ENCODE results near the gene WNT5B. TPM values are rescaled to one million over a fixed set of nuclear protein-coding genes. Genes with fewer than 3 reads are reported as not detected.
"Not testable (repeated sequence)": the region's sequence is repeated elsewhere in the genome, so short reads cannot be mapped to it uniquely, and the experiment has no call there.

Gene WNT5B
- total RNA-seq, 2 donors from 2014 or later = 2.3 to 3.1 TPM

GRCh38 chr12:1690578-1691122, 61.6 kb downstream of the WNT5B start, which contains the start of gene ADIPOR2:
TSS of gene ADIPOR2 (plus strand) at chr12:1691070. CDS start at chr12:1754344, 63,274 bp downstream.
- TF ChIP-seq CTCF (IDR thresholded peaks at IDR 0.05) = no peak
- DNase-seq (ENCODE audit: low spot score) (peak; percentile 85), ATAC-seq (ENCODE audit: insufficient number of reproducible peaks, low FRiP score, low read depth) (peak; percentile 94)
- Histone ChIP-seq H3K36me3 (no peaks in the 10 kb centered on the region), H3K9me3 (no peaks in the 10 kb centered on the region), H3K4me1 (ENCODE audit: control insufficient read depth in 1 of 2, low read depth in 2 of 2) (peaks cover 12 to 35% of the 10 kb centered on the region in 2 donors), H3K27me3 (replicated peaks; ENCODE audit: insufficient read depth) (no peaks in the 10 kb centered on the region), H3K4me3 (peak within 1 kb of the TSS; percentile 91), H3K27ac (peak within 1 kb of the TSS; percentile 80 to 91)

GRCh38 chr12:1691123-1692007, 62.3 kb downstream of the WNT5B start:
- Histone ChIP-seq H3K36me3 (no peaks in the 10 kb centered on the region), H3K27me3 (replicated peaks; ENCODE audit: insufficient read depth) (no peaks in the 10 kb centered on the region), H3K4me1 (ENCODE audit: control insufficient read depth in 1 of 2, low read depth in 2 of 2) (peaks cover 15 to 42% of the 10 kb centered on the region in 2 donors), H3K27ac (peak overlapping the region; percentile 80 to 91), H3K4me3 (peak overlapping the region; percentile 91), H3K9me3 (no peaks in the 10 kb centered on the region)
- DNase-seq (ENCODE audit: low spot score) = no peak
- ATAC-seq (ENCODE audit: insufficient number of reproducible peaks, low FRiP score, low read depth) = peak; percentile 13
- TF ChIP-seq CTCF (IDR thresholded peaks at IDR 0.05) = no peak

GRCh38 chr12:1692226-1692625, 63.2 kb downstream of the WNT5B start:
- TF ChIP-seq CTCF (IDR thresholded peaks at IDR 0.05) = no peak
- DNase-seq (ENCODE audit: low spot score) (no peak), ATAC-seq (ENCODE audit: insufficient number of reproducible peaks, low FRiP score, low read depth) (no peak)
- no peak overlapping the region for H3K27ac ChIP-seq
- H3K27me3 ChIP-seq (replicated peaks; ENCODE audit: insufficient read depth) = no peaks in the 10 kb centered on the region
- H3K4me3 ChIP-seq = peak overlapping the region; percentile 91
- H3K4me1 ChIP-seq (ENCODE audit: control insufficient read depth in 1 of 2, low read depth in 2 of 2) = peaks cover 15 to 51% of the 10 kb centered on the region in 2 donors
- H3K36me3 ChIP-seq = no peaks in the 10 kb centered on the region
- no peaks in the 10 kb centered on the region for H3K9me3 ChIP-seq

GRCh38 chr12:1692895-1693610, 64.0 kb downstream of the WNT5B start:
- no peak overlapping the region for H3K4me3 ChIP-seq
- ATAC-seq (ENCODE audit: insufficient number of reproducible peaks, low FRiP score, low read depth) (no peak), DNase-seq (ENCODE audit: low spot score) (no peak)
- no peak overlapping the region for H3K27ac ChIP-seq
- no peaks in the 10 kb centered on the region for H3K27me3 ChIP-seq (replicated peaks; ENCODE audit: insufficient read depth)
- TF ChIP-seq CTCF (IDR thresholded peaks at IDR 0.05) = no peak
- no peaks in the 10 kb centered on the region for H3K9me3 ChIP-seq
- peaks cover 15 to 56% of the 10 kb centered on the region in 2 donors for H3K4me1 ChIP-seq (ENCODE audit: control insufficient read depth in 1 of 2, low read depth in 2 of 2)
- no peaks in the 10 kb centered on the region for H3K36me3 ChIP-seq

GRCh38 chr12:1695097-1695496, 66.1 kb downstream of the WNT5B start:
- not testable (repeated sequence) for H3K4me3 ChIP-seq; H3K27me3 ChIP-seq (replicated peaks; ENCODE audit: insufficient read depth); H3K36me3 ChIP-seq; DNase-seq (ENCODE audit: low spot score); H3K27ac ChIP-seq; ATAC-seq (ENCODE audit: insufficient number of reproducible peaks, low FRiP score, low read depth); H3K9me3 ChIP-seq
- peaks cover 15 to 52% of the 10 kb centered on the region in 2 donors for H3K4me1 ChIP-seq (ENCODE audit: control insufficient read depth in 1 of 2, low read depth in 2 of 2)

All from thoracic aorta (tissue), 2 donors.